Sigmoid colon (tissue), 7 donors: ENCODE measurements around the gene LDLRAD4. TPM values are rescaled to one million over a fixed set of nuclear protein-coding genes. Genes with fewer than 3 reads are reported as not detected.

Source experiments
- DNase-seq: peaks from one replicate; pipeline ENCODE4 v3.0.0-alpha.2; 2019
- H3K27ac ChIP-seq, 4 donors: fragments of 200-600 bp; sonication (generic); one replicate each; pipeline ENCODE4 v1.5.1; 2016 to 2019; ENCODE audit warnings: mild to moderate bottlenecking in 1 of 4
- H3K27me3 ChIP-seq, 3 donors: fragments of 200-600 bp; sonication (generic); one replicate each; pipeline ENCODE4 v1.5.1; 2019; ENCODE audit warnings: mild to moderate bottlenecking in 1 of 3
- H3K36me3 ChIP-seq, 4 donors: fragments of 200-600 bp; sonication (generic); one replicate each; pipeline ENCODE4 v1.5.1; 2016 to 2019
- H3K4me1 ChIP-seq, 4 donors: fragments of 200-600 bp; sonication (generic); one replicate each; pipeline ENCODE4 v1.5.1; 2017 to 2019
- H3K4me3 ChIP-seq, 4 donors: fragments of 200-600 bp; sonication (generic); one replicate each; pipeline ENCODE4 v1.5.1; 2017 to 2019; ENCODE audit warnings: mild to moderate bottlenecking in 2 of 4, moderate library complexity in 1 of 4
- H3K9me3 ChIP-seq, 4 donors: fragments of 200-600 bp in 3 of 4; sonication (generic) in 3 of 4; one replicate each; pipeline versions ENCODE4 v1.5.1 to v1.6.1; 2013 to 2019
- EP300 ChIP-seq, 4 donors: sonication (generic); formaldehyde crosslinking; IDR thresholded peaks; one replicate each; pipeline ENCODE4 v1.6.1; 2017; ENCODE audit warnings: antibody characterized with exemption in 4 of 4
- POLR2A ChIP-seq, 2 donors: fragments of 450-650 bp; IDR thresholded peaks; one replicate each; pipeline ENCODE4 v1.6.1; 2016; ENCODE audit warnings: antibody characterized with exemption in 2 of 2, mild to moderate bottlenecking in 2 of 2, moderate library complexity in 2 of 2
- POLR2AphosphoS5 ChIP-seq, 4 donors: sonication (generic); formaldehyde crosslinking; IDR thresholded peaks; one replicate each; pipeline ENCODE4 v1.6.1; 2017; ENCODE audit warnings: antibody characterized with exemption in 4 of 4
- WGBS, 2 donors: extraction: QIAGEN DNeasy Blood & Tissue Kit; methylation state at CpG; one replicate each; pipeline ENCODE4 v1.1.7; 2013; 5-methylcytosine and 5-hydroxymethylcytosine counted together
- intact Hi-C: fragments of 100-400 bp; cut with DNase I; formaldehyde crosslinking; loops from one replicate; pipeline ENCODE4 v1.15.1; 2023
- polyA plus RNA-seq, 3 donors: library from polyadenylated mRNA; stranded (reverse); fragments of 200-250 nt; gene quantifications; one replicate each; pipeline ENCODE4 v1.2.3, GENCODE V29; 2013
- total RNA-seq, 4 donors: library from RNA; depleted of rRNA; stranded (reverse); fragments of >200 nt; gene quantifications; one replicate each; pipeline ENCODE4 v1.1.0, GENCODE V29; 2016
- TF ChIP-seq, protein P1 (sequence below), 4 experiments: fragments of 450-650 bp in 3 of 4; fragments of 200-600 bp in 1 of 4; IDR thresholded peaks; one replicate each; pipeline ENCODE4 v1.5.1; 2016 to 2019; ENCODE audit warnings: antibody characterized with exemption in 4 of 4, mild to moderate bottlenecking in 3 of 4, moderate library complexity in 2 of 4
- donor health status: healthy with polysubstance abuse.
- donor health status: Bipolar disorder and iron deficiency.
- donor health status: healthy.

Gene LDLRAD4
- total and polyA plus RNA-seq, 7 donors: 1.2 to 28.2 (median 17.2) TPM

- DNase-seq: no peak
- Histone ChIP-seq H3K9me3 (no peaks in the 10 kb centered on the region), H3K27ac (no peak overlapping the region), H3K36me3 (no peaks in the 10 kb centered on the region), H3K4me1 (peaks cover 0 to 31% (median 18%) of the 10 kb centered on the region in 4 donors), H3K27me3 (no peaks in the 10 kb centered on the region), H3K4me3 (no peak overlapping the region)
- 87 to 94% methylated on average over 6 of the region's 6 CpGs for WGBS, 2 donors
- intact Hi-C loops: no loop called here
- TF ChIP-seq, protein P1, sequence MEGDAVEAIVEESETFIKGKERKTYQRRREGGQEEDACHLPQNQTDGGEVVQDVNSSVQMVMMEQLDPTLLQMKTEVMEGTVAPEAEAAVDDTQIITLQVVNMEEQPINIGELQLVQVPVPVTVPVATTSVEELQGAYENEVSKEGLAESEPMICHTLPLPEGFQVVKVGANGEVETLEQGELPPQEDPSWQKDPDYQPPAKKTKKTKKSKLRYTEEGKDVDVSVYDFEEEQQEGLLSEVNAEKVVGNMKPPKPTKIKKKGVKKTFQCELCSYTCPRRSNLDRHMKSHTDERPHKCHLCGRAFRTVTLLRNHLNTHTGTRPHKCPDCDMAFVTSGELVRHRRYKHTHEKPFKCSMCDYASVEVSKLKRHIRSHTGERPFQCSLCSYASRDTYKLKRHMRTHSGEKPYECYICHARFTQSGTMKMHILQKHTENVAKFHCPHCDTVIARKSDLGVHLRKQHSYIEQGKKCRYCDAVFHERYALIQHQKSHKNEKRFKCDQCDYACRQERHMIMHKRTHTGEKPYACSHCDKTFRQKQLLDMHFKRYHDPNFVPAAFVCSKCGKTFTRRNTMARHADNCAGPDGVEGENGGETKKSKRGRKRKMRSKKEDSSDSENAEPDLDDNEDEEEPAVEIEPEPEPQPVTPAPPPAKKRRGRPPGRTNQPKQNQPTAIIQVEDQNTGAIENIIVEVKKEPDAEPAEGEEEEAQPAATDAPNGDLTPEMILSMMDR (IDR thresholded peaks at IDR 0.05): no peak
- TF ChIP-seq POLR2A (IDR thresholded peaks at IDR 0.05) (no peak), POLR2AphosphoS5 (IDR thresholded peaks at IDR 0.05) (no peak), EP300 (IDR thresholded peaks at IDR 0.05) (no peak)
These were observed 359.8 kb downstream of the LDLRAD4 start for GRCh38 chr18:13578400-13578799.

DNA sequence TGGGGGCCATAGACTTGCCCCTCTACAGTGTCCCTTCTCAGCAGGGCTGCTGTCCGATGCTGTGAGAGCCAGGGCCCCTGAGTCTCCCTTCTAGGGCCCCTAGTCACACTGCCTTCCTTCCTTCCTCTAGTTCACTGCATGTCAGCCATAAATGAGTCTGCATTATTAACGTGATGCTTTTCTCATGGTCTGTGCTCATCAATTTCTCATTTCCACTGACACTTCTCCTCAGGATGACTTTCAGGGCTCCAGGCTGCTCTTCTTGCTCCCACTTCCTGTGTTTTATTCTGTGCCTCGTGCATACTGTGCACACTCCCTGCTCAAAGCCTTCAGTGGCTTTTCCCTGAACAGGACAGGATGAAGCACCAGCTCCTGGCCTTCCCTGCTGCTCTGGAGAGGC is 361.3 kb downstream of the LDLRAD4 start:
- H3K27ac ChIP-seq: no peak overlapping the region
- 44 to 76% methylated on average over 3 of the region's 3 CpGs for WGBS, 2 donors
- no peaks in the 10 kb centered on the region for H3K9me3 ChIP-seq
- H3K4me3 ChIP-seq: no peak overlapping the region
- H3K4me1 ChIP-seq: peaks cover 0 to 31% (median 19%) of the 10 kb centered on the region in 4 donors
- H3K36me3 ChIP-seq: no peaks in the 10 kb centered on the region
- TF ChIP-seq POLR2A (IDR thresholded peaks at IDR 0.05): no peak
- TF ChIP-seq, protein P1 (IDR thresholded peaks at IDR 0.05): no peak
- TF ChIP-seq POLR2AphosphoS5 (IDR thresholded peaks at IDR 0.05): no peak
- no peak for TF ChIP-seq EP300 (IDR thresholded peaks at IDR 0.05)
- H3K27me3 ChIP-seq: no peaks in the 10 kb centered on the region
- no peak for DNase-seq
- intact Hi-C loops: no loop called here

DNA sequence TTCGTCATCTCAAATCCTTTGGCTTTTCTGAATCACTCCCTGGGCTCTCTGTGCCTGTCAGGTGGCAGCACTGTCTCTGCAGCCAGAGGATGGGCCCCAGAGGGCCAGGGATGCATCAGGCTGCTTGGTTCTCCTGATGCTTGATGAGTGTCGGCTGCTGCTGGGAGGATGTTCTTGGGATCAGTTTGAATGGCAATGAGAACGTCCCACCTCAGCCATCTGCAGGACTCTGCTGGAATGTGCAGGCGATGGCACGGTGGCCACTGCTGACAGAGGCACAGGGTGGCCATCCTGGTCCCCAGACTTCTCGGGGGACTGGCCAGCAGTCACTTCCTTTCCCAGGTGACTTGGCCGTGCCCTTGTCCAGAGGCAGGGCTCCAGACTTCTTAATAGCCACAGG is 361.8 kb downstream of the LDLRAD4 start:
- Histone ChIP-seq H3K27me3 (no peaks in the 10 kb centered on the region), H3K4me1 (peaks cover 0 to 34% (median 19%) of the 10 kb centered on the region in 4 donors), H3K4me3 (no peak overlapping the region), H3K9me3 (no peaks in the 10 kb centered on the region), H3K36me3 (no peaks in the 10 kb centered on the region), H3K27ac (no peak overlapping the region)
- TF ChIP-seq, protein P1 (IDR thresholded peaks at IDR 0.05): no peak
- TF ChIP-seq POLR2A (IDR thresholded peaks at IDR 0.05) (no peak), EP300 (IDR thresholded peaks at IDR 0.05) (no peak)
- DNase-seq: no peak
- 92 to 95% methylated on average over 7 of the region's 7 CpGs for WGBS, 2 donors
- intact Hi-C loops: no loop called here

- Histone ChIP-seq H3K4me1 (peaks cover 0 to 34% (median 19%) of the 10 kb centered on the region in 4 donors), H3K27ac (no peak overlapping the region), H3K27me3 (no peaks in the 10 kb centered on the region), H3K36me3 (no peaks in the 10 kb centered on the region), H3K9me3 (no peaks in the 10 kb centered on the region), H3K4me3 (no peak overlapping the region)
- intact Hi-C loops: no loop called here
- 96 to 97% methylated on average over 4 of the region's 4 CpGs for WGBS, 2 donors
- TF ChIP-seq EP300 (IDR thresholded peaks at IDR 0.05): no peak
- no peak for DNase-seq
These were observed 362.4 kb downstream of the LDLRAD4 start for GRCh38 chr18:13580991-13581390.

DNA sequence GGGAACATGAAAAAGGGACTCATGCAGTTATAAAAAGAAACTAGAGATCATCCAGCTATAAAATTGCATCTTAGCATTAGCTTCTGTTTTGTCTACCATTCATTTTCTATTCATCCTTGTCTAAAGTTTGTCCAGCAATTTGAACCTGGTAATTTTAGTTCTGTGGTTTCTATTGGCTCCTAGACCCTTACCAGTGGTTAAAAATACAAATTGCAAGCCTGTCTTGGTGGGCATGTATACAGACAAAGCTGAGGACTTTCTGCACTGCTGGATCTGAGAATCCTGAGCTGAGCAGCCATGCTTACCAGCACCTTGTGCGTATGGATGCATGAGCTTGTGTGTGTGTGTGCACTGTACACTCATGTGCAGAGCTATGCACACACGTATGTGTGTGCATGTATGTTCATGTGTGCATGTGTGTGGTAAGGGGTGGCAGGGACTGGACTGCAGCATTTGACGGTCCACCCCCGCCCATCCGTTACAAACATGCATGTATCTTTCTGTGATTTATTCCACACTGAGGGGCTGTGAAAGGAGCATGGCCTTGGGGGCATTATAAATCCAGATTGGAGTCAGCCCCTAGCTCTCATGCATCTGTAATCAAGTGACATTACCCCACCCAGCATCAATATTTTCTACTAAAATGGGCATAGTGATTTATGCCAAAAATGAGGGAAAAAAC is 363.1 kb downstream of the LDLRAD4 start:
- Histone ChIP-seq H3K27me3 (no peaks in the 10 kb centered on the region), H3K4me3 (no peak overlapping the region), H3K4me1 (peaks cover 0 to 32% (median 18%) of the 10 kb centered on the region in 4 donors), H3K27ac (no peak overlapping the region), H3K9me3 (no peaks in the 10 kb centered on the region), H3K36me3 (no peaks in the 10 kb centered on the region)
- no peak for DNase-seq
- intact Hi-C loops: no loop called here
- 96 to 98% methylated on average over 5 of the region's 5 CpGs for WGBS, 2 donors
- no peak for TF ChIP-seq EP300 (IDR thresholded peaks at IDR 0.05)
- TF ChIP-seq, protein P1 (IDR thresholded peaks at IDR 0.05): no peak
- TF ChIP-seq POLR2AphosphoS5 (IDR thresholded peaks at IDR 0.05): no peak
- TF ChIP-seq POLR2A (IDR thresholded peaks at IDR 0.05): no peak
